ENCODE data around the gene WDFY4.

Gene WDFY4

DNA sequence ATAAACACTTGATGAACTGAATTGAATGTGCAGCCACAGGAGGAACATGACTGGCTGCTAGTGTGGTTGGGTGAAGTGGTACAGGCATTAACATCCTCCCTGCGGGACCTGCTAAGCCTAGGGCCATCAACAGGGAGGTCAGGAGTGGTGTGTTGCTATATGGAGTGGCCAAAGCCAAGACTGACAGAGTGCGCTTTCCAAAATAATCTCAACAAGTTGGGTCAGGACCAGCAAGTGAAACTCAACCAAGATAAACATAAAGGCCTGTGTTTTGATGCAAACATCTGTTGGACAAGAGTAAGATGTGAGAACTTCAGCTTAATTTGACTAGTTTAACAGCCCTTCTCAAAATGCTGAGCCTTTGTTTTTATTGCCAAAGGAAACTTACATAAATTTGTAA lies 97.7 kb downstream of the WDFY4 start:
- H3K27me3 ChIP-seq (ENCODE audit: insufficient read depth, low read depth, severe bottlenecking) = peaks cover 5% of the 10 kb centered on the region
- no peak overlapping the region for H3K4me3 ChIP-seq (ENCODE audit: low read depth, low read length)
- DNase-seq = no peak
- H3K9me3 ChIP-seq (ENCODE audit: severe bottlenecking) = no peaks in the 10 kb centered on the region
- TF ChIP-seq, protein P1, sequence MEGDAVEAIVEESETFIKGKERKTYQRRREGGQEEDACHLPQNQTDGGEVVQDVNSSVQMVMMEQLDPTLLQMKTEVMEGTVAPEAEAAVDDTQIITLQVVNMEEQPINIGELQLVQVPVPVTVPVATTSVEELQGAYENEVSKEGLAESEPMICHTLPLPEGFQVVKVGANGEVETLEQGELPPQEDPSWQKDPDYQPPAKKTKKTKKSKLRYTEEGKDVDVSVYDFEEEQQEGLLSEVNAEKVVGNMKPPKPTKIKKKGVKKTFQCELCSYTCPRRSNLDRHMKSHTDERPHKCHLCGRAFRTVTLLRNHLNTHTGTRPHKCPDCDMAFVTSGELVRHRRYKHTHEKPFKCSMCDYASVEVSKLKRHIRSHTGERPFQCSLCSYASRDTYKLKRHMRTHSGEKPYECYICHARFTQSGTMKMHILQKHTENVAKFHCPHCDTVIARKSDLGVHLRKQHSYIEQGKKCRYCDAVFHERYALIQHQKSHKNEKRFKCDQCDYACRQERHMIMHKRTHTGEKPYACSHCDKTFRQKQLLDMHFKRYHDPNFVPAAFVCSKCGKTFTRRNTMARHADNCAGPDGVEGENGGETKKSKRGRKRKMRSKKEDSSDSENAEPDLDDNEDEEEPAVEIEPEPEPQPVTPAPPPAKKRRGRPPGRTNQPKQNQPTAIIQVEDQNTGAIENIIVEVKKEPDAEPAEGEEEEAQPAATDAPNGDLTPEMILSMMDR (IDR thresholded peaks at IDR 0.05; ENCODE audit: low read depth, low read length) = no peak
- H3K27ac ChIP-seq = no peak overlapping the region
- no peaks in the 10 kb centered on the region for H3K36me3 ChIP-seq

DNA sequence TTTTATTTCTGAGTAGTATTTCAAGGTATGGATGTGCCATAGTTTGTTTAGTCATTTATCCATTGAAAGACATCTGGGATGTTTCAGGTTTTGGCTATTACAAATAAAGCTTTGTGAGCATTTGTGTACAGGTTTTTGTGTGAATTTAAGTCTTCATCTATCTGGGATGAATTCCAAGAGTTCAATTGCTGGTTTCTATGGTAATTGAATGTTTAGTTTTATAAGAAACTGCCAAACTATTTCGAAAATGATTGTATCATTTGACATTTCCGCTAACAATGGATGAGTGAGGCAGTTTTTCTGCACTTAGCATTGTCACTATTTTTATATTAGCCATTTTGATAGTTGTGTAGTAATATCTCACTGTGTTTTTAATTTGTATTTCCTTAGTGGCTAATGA lies 99.4 kb downstream of the WDFY4 start:
- TF ChIP-seq, protein P1 (IDR thresholded peaks at IDR 0.05; ENCODE audit: low read depth, low read length) = no peak
- no peak for DNase-seq
- Histone ChIP-seq H3K36me3 (no peaks in the 10 kb centered on the region), H3K27ac (no peak overlapping the region), H3K4me3 (ENCODE audit: low read depth, low read length) (no peak overlapping the region), H3K9me3 (ENCODE audit: severe bottlenecking) (no peaks in the 10 kb centered on the region), H3K27me3 (ENCODE audit: insufficient read depth, low read depth, severe bottlenecking) (peaks cover 5% of the 10 kb centered on the region)

DNA sequence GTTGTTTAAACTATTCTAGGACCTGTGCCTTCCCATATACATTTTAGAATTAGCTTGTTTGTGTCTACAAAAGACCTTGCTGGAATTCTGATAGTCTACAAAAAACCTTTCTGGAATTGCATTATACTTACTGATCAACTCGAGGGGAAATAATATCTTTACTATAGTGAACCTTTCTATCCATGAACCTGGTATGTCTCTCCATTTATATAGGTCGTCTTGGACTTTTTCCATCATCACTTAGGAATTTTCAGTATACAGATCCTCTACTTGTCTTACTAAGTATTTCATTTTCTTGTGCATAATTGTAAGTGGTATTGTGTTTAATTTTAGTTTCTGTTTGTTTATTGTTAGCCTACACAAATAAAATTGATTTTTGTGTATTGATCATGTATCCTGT lies 101.1 kb downstream of the WDFY4 start:
- no peaks in the 10 kb centered on the region for H3K9me3 ChIP-seq (ENCODE audit: severe bottlenecking)
- peaks cover 10% of the 10 kb centered on the region for H3K27me3 ChIP-seq (ENCODE audit: insufficient read depth, low read depth, severe bottlenecking)
- no peaks in the 10 kb centered on the region for H3K36me3 ChIP-seq

DNA sequence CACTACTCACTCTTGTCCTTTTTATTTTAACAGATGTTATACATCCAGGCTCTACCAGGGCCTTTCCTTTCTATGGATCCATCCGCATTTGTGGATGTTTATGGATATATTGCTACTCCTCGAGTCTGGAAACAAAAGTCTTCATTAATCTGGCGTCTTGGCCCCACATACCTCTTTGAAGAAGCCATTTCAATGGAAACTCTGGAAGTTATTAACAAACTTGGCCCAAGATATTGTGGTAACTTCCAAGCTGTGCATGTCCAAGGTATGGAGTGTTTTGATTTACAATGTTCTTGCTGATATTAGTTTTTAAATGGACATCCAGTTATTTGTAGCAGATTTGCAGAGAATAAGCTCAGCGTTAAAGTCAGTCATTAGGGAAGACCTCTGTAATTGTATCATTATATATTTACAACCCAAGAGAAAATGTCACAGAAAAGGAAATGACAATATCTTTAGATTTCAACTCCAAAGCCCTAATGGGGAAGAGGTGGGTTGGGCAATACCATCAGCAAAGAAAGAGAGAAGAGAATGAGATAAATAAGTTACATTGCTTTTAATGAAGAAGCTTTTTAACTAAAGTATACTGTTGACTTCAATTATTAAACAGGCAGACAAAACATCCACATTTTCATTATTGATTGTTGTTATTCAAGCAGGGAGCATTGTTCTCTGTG lies 102.1 kb downstream of the WDFY4 start:
- H3K9me3 ChIP-seq (ENCODE audit: severe bottlenecking) = no peaks in the 10 kb centered on the region
- DNase-seq = no peak
- TF ChIP-seq, protein P1 (IDR thresholded peaks at IDR 0.05; ENCODE audit: low read depth, low read length) = no peak
- H3K4me3 ChIP-seq (ENCODE audit: low read depth, low read length) = no peak overlapping the region
- H3K27me3 ChIP-seq (ENCODE audit: insufficient read depth, low read depth, severe bottlenecking) = peaks cover 15% of the 10 kb centered on the region
- H3K27ac ChIP-seq = no peak overlapping the region
- no peaks in the 10 kb centered on the region for H3K36me3 ChIP-seq

More for the DNA sequence above, 101.1 kb downstream of the WDFY4 start:
- TF ChIP-seq, protein P1 (IDR thresholded peaks at IDR 0.05; ENCODE audit: low read depth, low read length) = no peak
- no peak overlapping the region for H3K27ac ChIP-seq
- no peak overlapping the region for H3K4me3 ChIP-seq (ENCODE audit: low read depth, low read length)
- DNase-seq = no peak

DNA sequence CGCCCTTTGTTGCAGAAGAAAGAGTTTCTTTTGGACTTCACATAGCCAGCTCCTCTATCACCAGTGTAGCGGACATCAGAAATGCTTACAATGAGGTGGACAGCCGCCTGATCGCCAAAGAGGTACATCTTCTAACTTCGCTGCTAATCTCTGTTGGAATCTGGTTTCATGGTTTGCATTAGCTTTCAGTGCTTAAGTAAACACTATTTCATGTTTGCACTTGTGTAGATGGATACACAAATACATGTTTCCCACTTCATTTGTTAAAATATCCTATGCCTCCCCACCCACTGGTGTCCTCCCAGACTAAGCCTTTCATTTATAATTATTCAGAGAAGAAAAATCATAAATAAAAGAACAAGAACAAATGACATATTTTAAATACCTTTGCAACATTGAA lies 103.9 kb downstream of the WDFY4 start:
- Histone ChIP-seq H3K9me3 (ENCODE audit: severe bottlenecking) (no peaks in the 10 kb centered on the region), H3K27me3 (ENCODE audit: insufficient read depth, low read depth, severe bottlenecking) (peaks cover 20% of the 10 kb centered on the region), H3K27ac (no peak overlapping the region), H3K4me3 (ENCODE audit: low read depth, low read length) (no peak overlapping the region), H3K36me3 (no peaks in the 10 kb centered on the region)
- TF ChIP-seq, protein P1 (IDR thresholded peaks at IDR 0.05; ENCODE audit: low read depth, low read length) = no peak
- no peak for DNase-seq
